Cardiac fibroblast (primary cell): ENCODE results near the gene DIP2C.

ENCODE experiments used
- DNase-seq, 2 donors: peaks; one replicate each; pipeline versions ENCODE4 v3.0.0 to v3.0.0-alpha.2; 2010; ENCODE audit warnings: low read depth in 2 of 2
- H3K4me3 ChIP-seq, 2 donors: replicated peaks in 1 of 2; 1 replicate in 1 of 2; 2 replicates in 1 of 2; pipeline ENCODE4 v1.5.1; 2011; ENCODE audit warnings: low read depth in 2 of 2, low read length in 2 of 2, mild to moderate bottlenecking in 2 of 2, moderate library complexity in 1 of 2
- TF ChIP-seq, protein P1 (sequence below): IDR thresholded peaks from one replicate; pipeline ENCODE4 v1.5.1; 2011; ENCODE audit warnings: low read depth, mild to moderate bottlenecking, low read length, inconsistent platforms

Gene DIP2C

GRCh38 chr10:519055-519715 lies 170.3 kb downstream of the DIP2C start:
- no peak for DNase-seq
- H3K4me3 ChIP-seq = no peak overlapping the region
- TF ChIP-seq, protein P1, sequence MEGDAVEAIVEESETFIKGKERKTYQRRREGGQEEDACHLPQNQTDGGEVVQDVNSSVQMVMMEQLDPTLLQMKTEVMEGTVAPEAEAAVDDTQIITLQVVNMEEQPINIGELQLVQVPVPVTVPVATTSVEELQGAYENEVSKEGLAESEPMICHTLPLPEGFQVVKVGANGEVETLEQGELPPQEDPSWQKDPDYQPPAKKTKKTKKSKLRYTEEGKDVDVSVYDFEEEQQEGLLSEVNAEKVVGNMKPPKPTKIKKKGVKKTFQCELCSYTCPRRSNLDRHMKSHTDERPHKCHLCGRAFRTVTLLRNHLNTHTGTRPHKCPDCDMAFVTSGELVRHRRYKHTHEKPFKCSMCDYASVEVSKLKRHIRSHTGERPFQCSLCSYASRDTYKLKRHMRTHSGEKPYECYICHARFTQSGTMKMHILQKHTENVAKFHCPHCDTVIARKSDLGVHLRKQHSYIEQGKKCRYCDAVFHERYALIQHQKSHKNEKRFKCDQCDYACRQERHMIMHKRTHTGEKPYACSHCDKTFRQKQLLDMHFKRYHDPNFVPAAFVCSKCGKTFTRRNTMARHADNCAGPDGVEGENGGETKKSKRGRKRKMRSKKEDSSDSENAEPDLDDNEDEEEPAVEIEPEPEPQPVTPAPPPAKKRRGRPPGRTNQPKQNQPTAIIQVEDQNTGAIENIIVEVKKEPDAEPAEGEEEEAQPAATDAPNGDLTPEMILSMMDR = no peak

GRCh38 chr10:517872-518475 lies 171.5 kb downstream of the DIP2C start:
- TF ChIP-seq, protein P1 = no peak
- no peak for DNase-seq
- H3K4me3 ChIP-seq = no peak overlapping the region

DNA sequence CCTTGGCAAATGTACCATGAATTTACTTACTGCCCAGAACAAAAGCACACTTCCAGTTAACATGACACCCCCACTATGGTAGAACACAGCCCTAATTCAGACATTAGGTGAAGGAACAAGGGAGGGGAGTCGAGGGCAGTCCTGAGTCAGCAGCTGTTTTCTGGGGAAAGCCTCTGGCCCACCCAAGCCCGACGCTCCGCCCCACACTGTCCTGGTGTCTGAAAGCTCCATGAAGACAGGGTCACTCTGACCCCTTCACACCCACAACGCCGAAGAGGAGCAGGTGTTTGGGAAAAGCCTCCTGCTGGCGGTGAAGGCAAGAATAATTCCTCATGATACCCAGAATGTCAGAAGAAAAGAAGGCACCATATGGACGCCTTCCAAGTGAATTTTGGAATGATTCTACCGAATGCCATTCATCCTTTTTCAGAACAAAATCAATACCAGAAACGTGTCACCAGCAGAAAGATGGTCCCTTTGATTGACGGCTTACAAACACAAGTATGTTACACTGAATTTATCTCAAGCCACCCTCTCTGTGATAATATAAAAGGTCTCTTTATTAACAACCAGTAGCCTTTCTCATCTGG lies 172.1 kb downstream of the DIP2C start:
- DNase-seq = no peak
- TF ChIP-seq, protein P1 = no peak
- H3K4me3 ChIP-seq = no peak overlapping the region

- no peak for DNase-seq
- TF ChIP-seq, protein P1 = no peak
- H3K4me3 ChIP-seq = no peak overlapping the region
These were observed 172.7 kb downstream of the DIP2C start for GRCh38 chr10:516764-517163.

- DNase-seq = no peak
These were observed 173.8 kb downstream of the DIP2C start for GRCh38 chr10:515674-516073.

DNA sequence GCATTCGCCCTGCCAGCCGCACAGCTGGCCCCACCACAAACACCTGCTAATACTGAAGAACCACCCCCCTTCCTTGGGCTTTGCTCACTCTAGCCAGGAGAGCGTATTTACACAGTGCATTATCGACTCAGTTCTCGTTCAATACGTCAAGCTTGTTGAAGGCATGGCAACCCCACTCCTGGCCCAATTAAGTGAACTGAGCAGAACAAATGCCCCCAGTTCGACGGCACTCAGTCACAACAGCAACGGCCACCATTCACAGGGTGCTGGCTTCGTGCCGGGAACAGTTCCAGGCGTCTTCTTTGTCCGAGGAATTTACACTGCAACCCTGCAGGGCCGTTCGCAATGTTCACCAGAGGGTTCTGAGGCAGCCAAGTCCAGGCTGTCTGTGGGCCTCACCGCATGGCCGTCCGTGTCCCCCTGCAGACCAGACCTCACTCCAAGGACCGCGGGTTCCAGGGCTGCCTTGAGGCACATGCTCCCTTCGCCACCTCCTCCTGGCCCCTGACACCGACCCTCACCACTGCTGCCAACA lies 175.3 kb downstream of the DIP2C start:
- no peak for DNase-seq
- no peak overlapping the region for H3K4me3 ChIP-seq
- TF ChIP-seq, protein P1 = no peak

More at GRCh38 chr10:515674-516073, 173.8 kb downstream of the DIP2C start:
- no peak overlapping the region for H3K4me3 ChIP-seq
- TF ChIP-seq, protein P1 = no peak
